Tracheal epithelial cell (primary cell): ENCODE measurements around the gene CNBP. TPM values are rescaled to one million over a fixed set of nuclear protein-coding genes. Genes with fewer than 3 reads are reported as not detected.

Experiments used
- total RNA-seq: library from RNA; depleted of rRNA; stranded (reverse); fragments of >200 nt; gene quantifications from 2 replicates; pipeline ENCODE4 v1.2.1, GENCODE V29; 2014

Gene CNBP
- total RNA-seq: 333 and 475 TPM in 2 replicates

GRCh38 chr3:129183569-129184395, at the start of gene CNBP:
TSS of gene CNBP (minus strand) at chr3:129183896. CDS start at chr3:129171757, 12,139 bp downstream.

GRCh38 chr3:129160891-129161859, 22.5 kb downstream of the CNBP start, which contains the start of gene ISY1:
TSS of gene ISY1 (minus strand) at chr3:129161063. CDS start at chr3:129160975, 88 bp downstream.

GRCh38 chr3:129121792-129122411, 61.8 kb downstream of the CNBP start, which contains the start of gene RAB43:
TSS of gene RAB43 (minus strand) at chr3:129121804. CDS start at chr3:129121489, 315 bp downstream.

Other genes starting within 250 kb of the CNBP start
- gene CFAP92, start 189.8 kb downstream of the CNBP start, total RNA-seq: 0.43 TPM in 1 of 2 replicates, not detected in the other
- not detected in 2 replicates for gene EFCC1, start 182.6 kb downstream of the CNBP start, total RNA-seq
- not detected in 2 replicates for gene GP9, start 123.1 kb downstream of the CNBP start, total RNA-seq
- gene RAB43, start 62.1 kb downstream of the CNBP start, total RNA-seq: 7.7 and 35.7 TPM in 2 replicates
- gene ISY1, start 22.8 kb downstream of the CNBP start, total RNA-seq: 13.0 and 23.6 TPM in 2 replicates
- gene COPG1, start 65.7 kb upstream of the CNBP start, total RNA-seq: 107 and 172 TPM in 2 replicates
- 27.5 and 55.9 TPM in 2 replicates for gene HMCES, start 95.0 kb upstream of the CNBP start, total RNA-seq
- under 0.01 TPM in 1 of 2 replicates, not detected in the other for gene EFCAB12, start 244.7 kb upstream of the CNBP start, total RNA-seq